Fibroblast of skin of left quadriceps (primary cell): ENCODE data around the gene CADM1.

Experiments
- DNase-seq, 2 experiments: peaks; one replicate each; pipeline ENCODE4 v3.0.0-alpha.2; 2013; ENCODE audit warnings: low read depth in 2 of 2

Gene CADM1

GRCh38 chr11:115207916-115208315 is 296.3 kb downstream of the CADM1 start:
- no peak for DNase-seq

GRCh38 chr11:115207166-115207591 is 297.0 kb downstream of the CADM1 start:
- no peak for DNase-seq

- no peak for DNase-seq
Measured at GRCh38 chr11:115206365-115207022, 297.7 kb downstream of the CADM1 start.

GRCh38 chr11:115202900-115203552 is 301.2 kb downstream of the CADM1 start:
- no peak for DNase-seq

- no peak for DNase-seq
Measured at GRCh38 chr11:115202074-115202473, 302.1 kb downstream of the CADM1 start.

- peak; percentile 98 for DNase-seq
Measured at GRCh38 chr11:115201111-115201792, 303.0 kb downstream of the CADM1 start.

GRCh38 chr11:115199481-115200069 is 304.6 kb downstream of the CADM1 start:
- DNase-seq: peak in 1 of 2 experiments; percentile 39

- no peak for DNase-seq
Measured at GRCh38 chr11:115198321-115198741, 305.9 kb downstream of the CADM1 start.

GRCh38 chr11:115197433-115197832 is 306.8 kb downstream of the CADM1 start:
- DNase-seq: no peak

GRCh38 chr11:115197031-115197430 is 307.2 kb downstream of the CADM1 start:
- DNase-seq: no peak

- DNase-seq: peak; percentile 68 to 71
Measured at GRCh38 chr11:115194802-115195110, 309.5 kb downstream of the CADM1 start.

GRCh38 chr11:115193914-115194801 is 310.1 kb downstream of the CADM1 start:
- no peak for DNase-seq

GRCh38 chr11:115191761-115192160 is 312.5 kb downstream of the CADM1 start:
- no peak for DNase-seq

- no peak for DNase-seq
Measured at GRCh38 chr11:115190196-115190595, 314.0 kb downstream of the CADM1 start.

- DNase-seq: no peak
Measured at GRCh38 chr11:115188898-115189278, 315.3 kb downstream of the CADM1 start.

- no peak for DNase-seq
Measured at GRCh38 chr11:115188188-115188897, 315.9 kb downstream of the CADM1 start.

- DNase-seq: no peak
Measured at GRCh38 chr11:115185931-115186330, 318.3 kb downstream of the CADM1 start.

- DNase-seq: no peak
Measured at GRCh38 chr11:115185507-115185906, 318.7 kb downstream of the CADM1 start.

GRCh38 chr11:115184901-115185300 is 319.3 kb downstream of the CADM1 start:
- no peak for DNase-seq

GRCh38 chr11:115183830-115184229 is 320.4 kb downstream of the CADM1 start:
- DNase-seq: no peak

GRCh38 chr11:115183136-115183535 is 321.1 kb downstream of the CADM1 start:
- no peak for DNase-seq
